ENCODE results near the gene PMM2. TPM values are rescaled to one million over a fixed set of nuclear protein-coding genes. Genes with fewer than 3 reads are reported as not detected.

PMM2 gene
- total RNA-seq, result 51.8 TPM
- long read RNA-seq, full-length matches to known transcripts, result 117 of 155 reads
- long read RNA-seq, partial matches to known transcripts, result 6 of 155 reads
- long read RNA-seq, other reads (novel, unspliced or antisense), result 32 of 155 reads

- DNase-seq (ENCODE audit: low spot score), result peak; percentile 99
Measured at GRCh38 chr16:8797364-8798173, at the start of gene PMM2, which contains the start of gene TMEM186. Gene PMM2 (plus strand): TSS chr16:8797839. CDS start chr16:8797883, 44 bp downstream. Gene TMEM186 (minus strand): TSS chr16:8797639. CDS start chr16:8797614, 25 bp downstream.

GRCh38 chr16:8748944-8749343 is 48.7 kb upstream of the PMM2 start:
- DNase-seq (ENCODE audit: low spot score), result peak; percentile 20

- DNase-seq (ENCODE audit: low spot score), result peak; percentile 59
Measured at GRCh38 chr16:8751481-8752311, 45.9 kb upstream of the PMM2 start.

GRCh38 chr16:8752706-8753105 is 44.9 kb upstream of the PMM2 start:
- DNase-seq (ENCODE audit: low spot score), result no peak

GRCh38 chr16:8753416-8754054 is 44.1 kb upstream of the PMM2 start:
- no peak for DNase-seq (ENCODE audit: low spot score)

GRCh38 chr16:8756755-8757154 is 40.9 kb upstream of the PMM2 start:
- no peak for DNase-seq (ENCODE audit: low spot score)

- no peak for DNase-seq (ENCODE audit: low spot score)
Measured at GRCh38 chr16:8758022-8758421, 39.6 kb upstream of the PMM2 start.

- no peak for DNase-seq (ENCODE audit: low spot score)
Measured at GRCh38 chr16:8760021-8760420, 37.6 kb upstream of the PMM2 start.

- DNase-seq (ENCODE audit: low spot score), result no peak
Measured at GRCh38 chr16:8761078-8761477, 36.6 kb upstream of the PMM2 start.

GRCh38 chr16:8762254-8762653 is 35.4 kb upstream of the PMM2 start:
- DNase-seq (ENCODE audit: low spot score), result no peak

- no peak for DNase-seq (ENCODE audit: low spot score)
Measured at GRCh38 chr16:8763083-8763482, 34.6 kb upstream of the PMM2 start.

- no peak for DNase-seq (ENCODE audit: low spot score)
Measured at GRCh38 chr16:8763899-8764298, 33.7 kb upstream of the PMM2 start.

GRCh38 chr16:8764525-8765250 is 33.0 kb upstream of the PMM2 start:
- DNase-seq (ENCODE audit: low spot score), result no peak

- no peak for DNase-seq (ENCODE audit: low spot score)
Measured at GRCh38 chr16:8767176-8767575, 30.5 kb upstream of the PMM2 start.

GRCh38 chr16:8768283-8768682 is 29.4 kb upstream of the PMM2 start:
- DNase-seq (ENCODE audit: low spot score), result no peak

GRCh38 chr16:8768692-8769091 is 28.9 kb upstream of the PMM2 start:
- DNase-seq (ENCODE audit: low spot score), result no peak

- DNase-seq (ENCODE audit: low spot score), result no peak
Measured at GRCh38 chr16:8773537-8773936, 24.1 kb upstream of the PMM2 start.

- no peak for DNase-seq (ENCODE audit: low spot score)
Measured at GRCh38 chr16:8774208-8774607, 23.4 kb upstream of the PMM2 start.

- no peak for DNase-seq (ENCODE audit: low spot score)
Measured at GRCh38 chr16:8775359-8775758, 22.3 kb upstream of the PMM2 start.

GRCh38 chr16:8776129-8776584 is 21.5 kb upstream of the PMM2 start:
- no peak for DNase-seq (ENCODE audit: low spot score)

GRCh38 chr16:8777217-8777616 is 20.4 kb upstream of the PMM2 start:
- DNase-seq (ENCODE audit: low spot score), result no peak

Measured in mesenteric fat pad (tissue), 1 donor.